CD14-positive monocyte (primary cell): ENCODE data around the gene SLC12A2. TPM values are rescaled to one million over a fixed set of nuclear protein-coding genes. Genes with fewer than 3 reads are reported as not detected.

Source experiments
- DNase-seq, 3 donors: peaks; one replicate each; pipeline ENCODE4 v3.0.0-alpha.2; 2011 to 2022
- H2AFZ ChIP-seq: 2 replicates; pipeline ENCODE4 v1.6.0; 2012; ENCODE audit warnings: mild to moderate bottlenecking, low read depth, low read length, inconsistent platforms; ENCODE audit not compliant: insufficient read depth, poor library complexity, severe bottlenecking
- H3K27ac ChIP-seq, 2 donors: 1 replicate in 1 of 2; 2 replicates in 1 of 2; pipeline ENCODE4 v1.5.1; 2012 to 2013; ENCODE audit warnings: low read length in 2 of 2, control low read depth in 1 of 2, inconsistent platforms in 1 of 2, low read depth in 1 of 2, mild to moderate bottlenecking in 1 of 2
- H3K27me3 ChIP-seq, 2 donors: one replicate each; pipeline versions ENCODE4 v1.6.0 to v1.6.1; 2011 to 2013; ENCODE audit warnings: low read length in 2 of 2; ENCODE audit not compliant: control insufficient read depth in 2 of 2, insufficient read depth in 2 of 2
- H3K36me3 ChIP-seq, 2 donors: replicated peaks in 1 of 2; 1 replicate in 1 of 2; 2 replicates in 1 of 2; pipeline versions ENCODE4 v1.5.1 to v1.6.1; 2012 to 2013; ENCODE audit warnings: low read length in 2 of 2, control low read depth in 1 of 2, inconsistent platforms in 1 of 2, mild to moderate bottlenecking in 1 of 2; ENCODE audit not compliant: insufficient read depth in 2 of 2, control insufficient read depth in 1 of 2
- H3K4me1 ChIP-seq, 2 donors: 1 replicate in 1 of 2; 2 replicates in 1 of 2; pipeline versions ENCODE4 v1.5.1 to v1.6.1; 2012 to 2013; ENCODE audit warnings: low read length in 2 of 2, control low read depth in 1 of 2, inconsistent platforms in 1 of 2, mild to moderate bottlenecking in 1 of 2, moderate library complexity in 1 of 2; ENCODE audit not compliant: insufficient read depth in 2 of 2, control insufficient read depth in 1 of 2
- H3K4me2 ChIP-seq: replicated peaks from 2 replicates; pipeline ENCODE3; 2012; ENCODE audit warnings: low read length, moderate library complexity, mild to moderate bottlenecking; ENCODE audit not compliant: poor library complexity, severe bottlenecking; ENCODE audit errors: extremely low read depth
- H3K4me3 ChIP-seq, 3 experiments: fragments of 200-600 bp in 1 of 3; sonication (generic) in 1 of 3; replicated peaks in 1 of 3; 1 replicate in 2 of 3; 2 replicates in 1 of 3; pipeline ENCODE4 v1.5.1; 2011 to 2013; ENCODE audit warnings: low read length in 3 of 3, mild to moderate bottlenecking in 3 of 3, control low read depth in 2 of 3, low read depth in 2 of 3, inconsistent platforms in 1 of 3, moderate library complexity in 1 of 3
- H3K79me2 ChIP-seq: 2 replicates; pipeline ENCODE4 v1.6.0; 2012; ENCODE audit warnings: mild to moderate bottlenecking, control low read depth, inconsistent platforms, low read length, moderate library complexity; ENCODE audit not compliant: insufficient read depth
- H3K9ac ChIP-seq: 2 replicates; pipeline ENCODE4 v1.6.0; 2017; ENCODE audit warnings: low read length, mild to moderate bottlenecking; ENCODE audit not compliant: insufficient read depth, poor library complexity, severe bottlenecking
- H3K9me3 ChIP-seq, 2 donors: replicated peaks in 1 of 2; 1 replicate in 1 of 2; 2 replicates in 1 of 2; pipeline versions ENCODE4 v1.5.1 to v1.6.1; 2012 to 2013; ENCODE audit warnings: low read length in 2 of 2, control low read depth in 1 of 2; ENCODE audit not compliant: control insufficient read depth in 1 of 2, insufficient read depth in 1 of 2
- H4K20me1 ChIP-seq: 2 replicates; pipeline ENCODE4 v1.6.0; 2012; ENCODE audit warnings: mild to moderate bottlenecking, low read length, control low read depth, moderate library complexity; ENCODE audit not compliant: insufficient read depth
- H3K27ac Mint-ChIP-seq, 7 donors: one replicate each; pipeline ENCODE4 v1.8.0; 2020; ENCODE audit warnings: mild to moderate bottlenecking in 7 of 7, mixed read lengths in 7 of 7, moderate library complexity in 6 of 7, inconsistent platforms in 2 of 7
- H3K27me3 Mint-ChIP-seq, 3 donors: one replicate each; pipeline ENCODE4 v1.8.0; 2021 to 2022; ENCODE audit warnings: low read depth in 3 of 3, mild to moderate bottlenecking in 3 of 3, mixed read lengths in 3 of 3, moderate library complexity in 3 of 3, inconsistent platforms in 1 of 3
- H3K36me3 Mint-ChIP-seq, 2 donors: one replicate each; pipeline ENCODE4 v1.8.0; 2020; ENCODE audit warnings: mixed read lengths in 2 of 2, inconsistent platforms in 1 of 2, mild to moderate bottlenecking in 1 of 2
- H3K4me1 Mint-ChIP-seq: one replicate; pipeline ENCODE4 v1.8.0; 2020; ENCODE audit warnings: mild to moderate bottlenecking, mixed read lengths
- H3K4me3 Mint-ChIP-seq, 2 donors: one replicate each; pipeline ENCODE4 v1.8.0; 2020; ENCODE audit warnings: mild to moderate bottlenecking in 2 of 2, mixed read lengths in 2 of 2, moderate library complexity in 1 of 2
- H3K9me3 Mint-ChIP-seq, 7 donors: one replicate each; pipeline ENCODE4 v1.8.0; 2020 to 2022; ENCODE audit warnings: mixed read lengths in 7 of 7, mild to moderate bottlenecking in 6 of 7, moderate library complexity in 6 of 7, inconsistent platforms in 2 of 7
- CTCF ChIP-seq: fragments of 200-600 bp; IDR thresholded peaks from one replicate; pipeline ENCODE4 v1.8.0; 2022; ENCODE audit warnings: antibody characterized with exemption, mild to moderate bottlenecking
- WGBS: methylation state at CpG from one replicate; pipeline ENCODE4 v1.1.5; 2013; ENCODE audit warnings: missing lambda C conversion rate; ENCODE audit not compliant: insufficient coverage; 5-methylcytosine and 5-hydroxymethylcytosine counted together
- intact Hi-C, 2 donors: fragments of 100-400 bp; cut with micrococcal nuclease; formaldehyde crosslinking; loops; one replicate each; pipeline versions ENCODE4 v1.15.0 to v1.15.1; 2023
- polyA plus RNA-seq, 3 donors: library from polyadenylated mRNA; depleted of rRNA in 1 of 3; unstranded in 2 of 3; stranded (reverse) in 1 of 3; fragments of 300-500 nt in 2 of 3; fragments of >200 nt in 1 of 3; fragmentation: Illumina TruSeq in 2 of 3; gene quantifications; 1 replicate in 2 of 3; 2 replicates in 1 of 3; pipeline ENCODE4 v1.2.3, GENCODE V29; 2012 to 2021

Gene SLC12A2
- polyA plus RNA-seq, 3 donors, result 1.0 to 1.2 (median 1.0) TPM

DNA sequence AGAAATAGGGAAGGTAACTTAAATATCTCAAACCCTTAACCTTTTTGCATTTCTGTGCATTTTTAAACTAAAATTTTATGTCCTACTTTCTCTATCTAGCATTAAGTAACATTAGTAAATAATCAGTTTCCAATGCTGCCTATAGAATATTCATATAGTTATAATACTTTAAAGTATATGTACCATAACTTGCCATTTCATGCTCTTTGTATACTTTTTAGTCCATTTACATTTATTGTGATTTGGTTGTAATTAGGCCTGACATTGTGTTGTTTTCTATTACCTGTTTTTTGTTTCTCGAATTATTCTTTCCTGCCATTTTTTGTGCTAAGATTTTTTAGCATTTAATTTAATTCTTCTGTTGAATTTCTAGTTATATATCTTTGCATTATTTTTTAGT, 13.7 kb downstream of the SLC12A2 start:
- H3K79me2 ChIP-seq, result no peaks in the 10 kb centered on the region

DNA sequence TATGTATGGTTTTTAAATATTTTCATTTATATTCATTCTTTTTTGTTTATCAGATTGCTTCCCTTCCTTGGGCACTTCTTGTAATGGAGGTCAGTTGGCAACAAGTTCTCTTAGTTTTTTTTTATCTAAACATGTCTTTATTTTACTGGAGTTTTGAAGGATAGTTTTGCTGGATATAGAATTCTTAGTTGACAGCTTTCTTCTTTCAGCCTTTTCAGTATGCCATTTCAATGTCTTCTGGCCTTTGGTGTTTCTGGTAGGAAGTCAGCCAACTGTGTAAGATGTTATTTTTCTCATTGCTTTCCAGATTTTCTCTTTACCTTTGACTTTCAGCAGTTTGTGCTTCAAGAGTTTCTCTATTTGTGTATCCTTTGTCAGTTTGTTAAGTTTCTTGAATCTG, 14.2 kb downstream of the SLC12A2 start:
- Mint-ChIP-seq H3K4me1 (no peaks in the 10 kb centered on the region), H3K9me3 (peaks cover 16 to 26% (median 20%) of the 10 kb centered on the region in 7 donors), H3K27ac (no peak overlapping the region)

More for the DNA sequence above, 13.7 kb downstream of the SLC12A2 start:
- H2AFZ ChIP-seq, result no peak overlapping the region
- Mint-ChIP-seq H3K27me3 (peaks cover 0 to 1% (median 0%) of the 10 kb centered on the region in 3 donors), H3K4me3 (no peak overlapping the region), H3K36me3 (peaks cover 0 to 14% of the 10 kb centered on the region in 2 donors), H3K4me1 (no peaks in the 10 kb centered on the region), H3K9me3 (peaks cover 16 to 26% (median 20%) of the 10 kb centered on the region in 7 donors), H3K27ac (no peak overlapping the region)
- H3K27me3 ChIP-seq, result no peaks in the 10 kb centered on the region
- DNase-seq, result no peak
- TF ChIP-seq CTCF, result no peak
- no peak overlapping the region for H3K4me2 ChIP-seq
- H3K9ac ChIP-seq, result no peak overlapping the region
- no peaks in the 10 kb centered on the region for H3K4me1 ChIP-seq
- no peaks in the 10 kb centered on the region for H4K20me1 ChIP-seq
- intact Hi-C loops, result no loop called here
- WGBS, result no CpG with 5 or more reads among the region's 1 CpG
- H3K4me3 ChIP-seq, result no peak overlapping the region
- H3K27ac ChIP-seq, result no peak overlapping the region
- no peaks in the 10 kb centered on the region for H3K36me3 ChIP-seq
- H3K9me3 ChIP-seq, result peaks cover 3 to 7% of the 10 kb centered on the region in 2 donors

More for the DNA sequence above, 14.2 kb downstream of the SLC12A2 start:
- no peak for TF ChIP-seq CTCF
- Histone ChIP-seq H3K79me2 (no peaks in the 10 kb centered on the region), H4K20me1 (no peaks in the 10 kb centered on the region), H3K9ac (no peak overlapping the region), H3K4me2 (no peak overlapping the region), H3K4me1 (no peaks in the 10 kb centered on the region), H3K9me3 (peaks cover 3 to 7% of the 10 kb centered on the region in 2 donors), H3K4me3 (no peak overlapping the region), H3K27me3 (no peaks in the 10 kb centered on the region), H2AFZ (no peak overlapping the region), H3K27ac (no peak overlapping the region), H3K36me3 (no peaks in the 10 kb centered on the region)
- Mint-ChIP-seq H3K36me3 (peaks cover 0 to 14% of the 10 kb centered on the region in 2 donors), H3K27me3 (peaks cover 0 to 1% (median 0%) of the 10 kb centered on the region in 3 donors), H3K4me3 (no peak overlapping the region)
- no peak for DNase-seq
- intact Hi-C loops, result no loop called here
